HG03039 (cell line): Measurements from ENCODE around the gene ARHGAP10.

ENCODE experiments used
- ATAC-seq: cut with Tn5 transposase; IDR thresholded peaks from one replicate; pipeline ENCODE4 v1.9.1; 2021; ENCODE audit warnings: mild to moderate bottlenecking, moderate library complexity; ENCODE audit not compliant: unreplicated experiment

Gene ARHGAP10

DNA sequence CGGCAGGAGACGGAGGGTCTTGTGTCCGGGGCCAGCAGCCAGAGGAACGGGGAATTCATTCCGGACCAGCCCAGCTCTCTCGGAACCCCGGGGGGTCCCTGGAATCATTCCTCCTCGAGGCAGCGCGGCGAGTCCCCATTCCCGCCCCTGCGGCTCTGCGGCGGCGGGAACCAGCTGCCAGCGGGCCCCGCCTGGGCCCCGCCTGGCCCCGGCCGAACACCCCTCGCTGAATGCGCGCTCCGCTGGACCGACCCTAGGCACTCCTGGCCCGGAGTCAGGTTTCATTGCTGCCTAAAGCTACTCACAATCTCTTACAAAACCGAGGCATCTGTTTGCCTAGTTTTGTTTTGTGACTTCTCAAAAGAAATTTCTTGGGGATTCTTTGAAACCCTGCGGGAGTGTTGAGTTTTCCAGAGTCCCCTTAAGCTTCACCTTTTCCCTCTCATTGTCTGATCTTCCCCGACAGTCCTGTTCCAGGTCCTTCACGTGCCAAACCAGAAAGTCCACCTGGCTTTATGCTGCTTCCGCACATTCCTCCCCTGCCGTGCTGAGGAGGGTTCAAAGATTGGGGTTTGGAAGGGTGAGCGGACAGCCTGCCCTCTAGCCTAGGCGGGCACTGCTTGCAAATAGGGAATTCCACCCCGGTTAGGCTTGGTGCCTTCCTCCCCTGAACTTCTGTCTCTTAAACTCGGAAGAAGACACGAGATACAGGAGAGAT, 789 bp downstream of the ARHGAP10 start:
- peak; percentile 9 for ATAC-seq

DNA sequence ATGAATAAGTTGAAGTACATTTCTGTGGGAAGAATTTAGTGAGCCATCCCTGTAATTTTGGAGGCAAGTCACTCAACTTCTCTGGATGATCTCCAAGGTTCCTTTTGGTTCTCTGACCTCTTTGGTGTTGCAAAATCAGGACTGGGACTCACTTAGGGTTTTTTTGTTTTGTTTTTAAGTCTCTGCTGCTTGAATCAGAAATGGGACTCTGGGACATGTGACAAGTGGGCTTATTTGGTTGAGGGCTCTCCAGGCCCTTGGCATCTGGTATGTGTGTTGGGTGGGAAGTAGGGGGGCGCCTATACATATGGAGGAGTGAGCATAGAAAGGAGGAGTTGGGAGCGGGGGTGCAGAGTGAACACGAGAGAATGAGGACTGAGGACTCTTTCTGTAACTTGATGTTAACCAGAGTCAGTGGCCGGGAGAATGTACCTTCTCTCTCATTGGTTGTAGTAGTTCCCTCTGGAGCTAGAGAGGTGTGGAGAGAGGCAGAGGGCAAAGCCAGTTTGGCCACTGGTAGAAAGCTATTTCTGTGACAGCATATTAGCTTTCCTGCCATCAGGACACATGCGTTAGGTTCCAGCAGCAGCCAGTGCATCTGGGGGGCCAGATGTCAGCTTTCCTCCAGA, 1.9 kb downstream of the ARHGAP10 start:
- no peak for ATAC-seq

DNA sequence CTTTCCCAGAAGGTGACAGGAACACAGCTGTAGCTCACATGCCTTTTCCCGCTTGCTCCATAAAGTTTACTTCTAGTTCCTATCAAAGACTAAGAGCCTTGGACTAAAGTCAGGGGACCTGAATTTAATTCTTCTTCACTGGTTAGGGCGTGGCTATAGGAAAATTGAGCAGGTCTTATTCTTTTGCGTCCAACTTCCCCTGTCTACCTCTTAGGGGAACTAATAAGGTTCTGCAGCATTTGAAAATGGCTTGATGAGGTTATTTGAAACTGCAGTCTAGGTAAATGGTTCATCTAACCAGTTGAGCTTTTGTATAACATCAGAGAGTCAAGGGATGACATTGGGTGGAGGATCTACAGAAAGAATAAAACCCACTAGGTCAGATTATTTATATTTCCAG, 2.6 kb downstream of the ARHGAP10 start:
- ATAC-seq: no peak

DNA sequence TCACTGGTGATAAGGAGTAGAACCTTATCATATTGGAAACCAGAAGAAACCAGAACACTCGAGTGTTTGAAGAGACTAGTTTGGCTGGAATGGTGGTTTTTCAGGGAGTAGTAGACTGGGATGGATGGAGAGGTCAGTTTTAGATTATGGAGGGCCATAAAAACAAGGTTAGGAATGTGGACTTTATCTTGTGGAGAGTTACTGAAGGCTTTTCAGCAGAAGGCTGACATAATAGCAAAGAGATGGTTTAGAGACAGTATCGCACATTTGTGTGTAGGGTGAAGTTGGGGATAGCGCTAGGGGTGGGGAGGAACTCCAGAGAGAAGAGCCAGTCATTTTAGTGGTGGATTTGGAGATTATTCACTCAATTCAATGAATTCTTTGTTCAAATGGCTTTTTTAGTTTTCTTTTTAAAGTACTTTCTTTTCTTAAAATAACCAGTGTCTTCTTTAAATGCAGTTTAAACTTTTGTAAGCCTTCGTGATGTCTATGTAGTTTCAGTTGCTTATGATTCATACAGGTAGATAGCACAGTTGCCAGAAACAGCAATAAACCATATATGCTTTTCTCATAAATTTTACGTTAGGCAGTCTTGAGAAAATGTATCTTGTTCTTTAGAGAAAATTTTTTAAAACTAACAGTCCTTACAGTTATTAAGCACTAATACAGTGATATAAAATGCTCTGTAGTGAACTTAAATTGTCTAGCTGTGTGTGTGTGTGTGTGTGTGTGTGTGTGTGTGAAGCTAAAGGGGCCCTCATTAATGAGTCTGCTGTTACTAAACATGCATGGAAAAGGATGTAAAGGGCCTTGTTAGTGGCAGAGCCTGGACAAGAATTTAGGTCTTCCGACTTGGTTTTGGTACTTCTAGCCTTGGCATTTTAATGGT, 3.8 kb downstream of the ARHGAP10 start:
- no peak for ATAC-seq

DNA sequence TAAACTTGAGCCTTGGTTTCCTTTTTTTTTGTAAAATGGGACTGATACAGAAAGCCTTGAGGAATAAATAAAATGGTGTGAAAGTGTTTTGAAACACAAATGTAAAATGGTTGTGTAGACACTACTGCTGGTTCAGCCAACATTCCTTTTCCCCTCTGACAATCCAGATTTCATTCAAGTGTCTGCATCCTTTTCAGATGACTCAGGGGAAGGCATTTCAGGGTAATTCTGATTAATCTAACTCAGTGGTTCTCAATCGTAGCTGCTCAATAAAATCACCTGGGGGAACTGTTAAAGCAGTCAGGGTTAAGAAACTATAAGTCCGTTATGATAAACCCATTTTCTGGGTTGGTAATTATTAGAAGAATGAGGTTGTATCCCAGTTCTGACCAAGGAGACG, 4.6 kb downstream of the ARHGAP10 start:
- ATAC-seq: no peak

DNA sequence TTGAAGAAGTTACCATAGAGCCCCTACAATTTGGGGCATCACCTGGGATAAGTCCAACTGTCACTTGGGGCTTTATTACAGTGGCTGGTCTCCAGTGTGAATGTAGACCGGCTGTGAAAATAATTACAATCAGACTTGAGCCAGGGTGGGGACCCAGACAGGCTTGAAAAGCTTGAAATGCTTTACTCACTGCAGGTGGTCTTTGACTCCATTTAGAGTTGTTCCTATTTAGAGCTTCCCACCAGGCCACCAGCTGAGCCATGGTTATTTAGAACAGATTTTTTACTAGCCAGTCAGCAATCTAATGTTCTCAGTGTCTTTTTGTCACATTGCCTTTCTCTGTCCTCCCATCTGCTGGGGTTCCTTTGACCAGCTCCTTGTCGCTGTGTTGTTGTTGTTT, 5.7 kb downstream of the ARHGAP10 start:
- ATAC-seq: no peak

DNA sequence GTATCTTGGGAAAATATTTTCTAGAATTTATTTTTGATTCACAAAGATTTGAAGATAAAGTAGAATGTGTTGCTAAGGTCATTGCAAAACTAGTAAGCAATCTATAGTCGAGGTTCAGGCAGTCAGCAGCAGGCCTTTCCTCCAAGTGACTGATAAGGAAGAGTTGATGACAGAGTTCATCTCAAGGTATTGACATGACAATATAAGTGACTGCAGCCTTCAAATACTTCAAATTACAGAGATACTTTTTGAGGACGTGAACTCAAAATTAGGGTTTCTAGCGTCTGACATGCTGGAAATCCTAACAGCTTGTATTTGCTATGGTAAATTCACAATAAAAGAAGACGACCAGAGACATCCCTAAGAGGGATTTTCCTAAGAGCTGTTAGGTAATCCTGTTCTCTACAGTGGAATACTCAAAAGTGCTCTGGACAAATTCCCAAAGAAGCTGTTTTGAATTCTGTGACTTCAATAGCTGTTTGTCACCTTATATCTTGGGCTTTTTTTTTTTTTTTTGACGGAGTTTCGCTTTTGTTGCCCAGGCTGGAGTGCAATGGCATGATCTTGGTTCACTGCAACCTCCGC, 7.4 kb downstream of the ARHGAP10 start:
- ATAC-seq: no peak

DNA sequence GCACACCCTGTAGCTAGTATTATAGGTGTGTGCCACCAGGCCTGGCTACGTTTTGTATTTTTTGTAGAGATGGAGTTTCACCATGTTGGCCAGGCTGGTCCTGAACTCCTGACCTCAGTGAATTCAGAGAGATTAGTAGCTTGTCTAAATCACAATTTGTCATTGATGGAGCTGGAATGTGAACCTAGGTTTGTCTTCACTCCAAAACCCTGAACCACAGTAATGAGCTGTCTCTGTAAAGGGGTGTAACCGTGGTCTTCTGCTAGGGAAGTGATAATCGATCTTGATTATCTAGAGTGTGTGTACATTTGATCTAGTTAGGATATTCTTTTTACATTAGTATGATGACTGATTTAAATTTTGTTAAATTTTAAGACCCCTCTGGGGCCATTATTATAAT, 8.3 kb downstream of the ARHGAP10 start:
- ATAC-seq: no peak

DNA sequence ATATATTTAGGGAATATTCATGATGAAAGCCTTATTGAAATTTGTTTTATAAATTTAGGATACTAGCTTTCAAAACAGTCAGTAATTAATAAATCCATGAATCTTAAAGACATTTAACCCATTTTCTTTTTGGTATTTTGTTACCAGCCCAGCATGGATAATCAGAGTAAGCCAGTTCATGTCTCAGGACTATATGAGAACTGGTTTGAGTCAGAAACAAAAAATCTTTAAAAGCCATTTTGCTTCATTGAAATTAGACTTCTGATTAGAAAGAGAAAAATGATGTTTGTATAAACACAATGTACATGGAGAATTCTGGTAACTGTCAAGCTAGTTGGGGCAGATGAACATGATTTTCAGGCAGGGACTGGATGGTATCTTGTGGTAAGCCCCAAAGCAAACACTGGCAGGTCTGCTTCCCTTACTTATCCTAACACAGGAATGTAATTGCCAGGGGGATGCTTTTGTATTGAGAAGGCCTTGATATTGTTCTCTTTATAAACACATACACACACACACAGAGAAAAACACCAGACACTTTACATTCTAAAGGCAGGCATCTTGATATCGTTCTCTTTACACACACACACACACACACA, 9.4 kb downstream of the ARHGAP10 start:
- no peak for ATAC-seq

DNA sequence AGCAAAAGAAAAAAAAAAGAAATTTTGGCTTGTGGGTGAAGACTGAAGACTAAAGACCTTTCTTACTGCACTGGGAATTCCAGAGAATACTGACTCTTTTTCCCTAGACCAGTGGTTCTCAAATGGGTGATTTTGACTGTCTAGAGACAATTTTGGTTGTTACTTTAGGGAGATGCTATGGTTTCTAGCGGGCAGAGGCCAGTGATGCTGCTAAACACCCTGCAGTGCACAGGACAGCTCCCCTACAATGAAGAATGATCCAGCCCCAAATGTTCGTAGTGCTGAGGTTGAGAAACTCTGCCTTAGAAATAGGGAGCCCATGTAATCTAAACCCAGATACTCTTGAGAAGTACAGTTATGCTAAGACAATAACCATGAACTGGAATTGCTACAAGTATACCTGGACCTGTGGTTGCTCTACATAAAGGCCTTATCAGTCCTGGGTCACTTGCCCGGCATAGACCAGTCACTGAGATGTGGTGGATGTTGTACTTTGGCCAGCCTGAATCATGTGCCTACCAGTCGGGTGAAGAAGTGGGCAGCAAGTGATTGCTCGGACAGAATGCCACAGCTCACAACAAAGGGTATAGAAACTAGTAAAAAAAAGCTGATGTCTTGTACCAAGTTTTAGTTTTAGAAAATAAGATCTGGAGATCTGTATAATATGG, 16.0 kb downstream of the ARHGAP10 start:
- no peak for ATAC-seq

DNA sequence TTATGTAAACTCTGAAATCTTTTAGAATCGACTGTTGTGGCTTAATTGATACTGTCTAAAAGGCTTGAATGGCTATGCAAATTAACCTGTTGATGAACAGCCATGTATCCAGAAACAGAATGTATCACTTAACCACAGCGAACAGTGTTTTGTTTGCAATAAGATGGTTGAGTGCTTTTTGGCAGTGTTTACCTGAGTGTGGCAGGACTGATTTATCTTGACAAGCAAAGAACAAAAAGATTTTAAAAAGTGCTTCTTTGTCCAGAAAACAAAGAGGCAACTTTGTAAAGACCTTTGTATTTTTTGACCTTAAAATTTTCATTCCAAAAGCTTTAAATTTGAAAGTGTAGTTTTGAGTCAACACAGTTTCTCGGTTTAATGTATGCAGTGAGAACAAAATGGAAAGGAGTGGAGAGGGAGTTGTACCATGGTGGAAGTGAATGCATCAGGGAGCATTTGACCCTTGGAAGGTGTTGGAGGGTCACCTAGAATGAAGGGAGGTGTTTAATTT, 18.0 kb downstream of the ARHGAP10 start:
- peak; percentile 89 for ATAC-seq

DNA sequence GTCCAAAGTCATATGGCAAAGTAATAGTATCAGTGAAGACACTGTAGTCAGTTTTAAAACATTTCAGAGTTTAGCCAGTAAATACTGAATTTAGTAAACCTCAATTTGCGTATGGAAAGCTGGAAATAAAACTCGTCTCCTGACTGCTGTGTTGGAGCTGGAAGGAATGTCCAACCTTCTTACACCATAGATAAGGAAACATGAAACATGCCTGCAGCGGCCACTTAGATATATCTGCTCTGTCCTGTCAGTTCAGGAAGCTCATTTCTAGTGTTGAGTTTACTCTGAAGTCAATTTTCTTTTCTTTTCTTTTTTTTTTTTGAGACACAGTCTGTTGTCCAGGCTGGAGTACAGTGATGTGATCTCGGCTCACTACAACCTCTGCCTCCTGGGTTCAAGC, 21.2 kb downstream of the ARHGAP10 start:
- no peak for ATAC-seq

DNA sequence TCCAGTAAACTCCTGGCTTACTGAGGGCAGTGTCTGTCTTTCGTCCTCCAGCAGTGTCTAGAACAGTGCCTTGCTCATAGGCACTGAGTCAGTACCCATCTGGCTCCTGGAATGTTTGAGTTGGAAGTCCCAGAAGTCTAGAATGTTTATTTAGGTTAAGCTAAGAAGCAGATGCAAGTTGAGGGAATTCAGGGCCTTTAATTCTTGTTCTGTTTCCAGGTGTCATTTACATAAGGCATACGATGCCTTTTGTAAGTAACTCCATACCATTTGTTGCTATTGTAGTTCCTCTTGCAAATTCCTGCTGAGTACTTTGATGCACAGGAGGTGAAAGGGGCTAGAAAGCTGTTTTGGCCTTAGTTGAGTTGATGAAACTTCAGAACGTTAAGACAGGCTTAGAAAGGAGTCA, 22.2 kb downstream of the ARHGAP10 start:
- no peak for ATAC-seq

DNA sequence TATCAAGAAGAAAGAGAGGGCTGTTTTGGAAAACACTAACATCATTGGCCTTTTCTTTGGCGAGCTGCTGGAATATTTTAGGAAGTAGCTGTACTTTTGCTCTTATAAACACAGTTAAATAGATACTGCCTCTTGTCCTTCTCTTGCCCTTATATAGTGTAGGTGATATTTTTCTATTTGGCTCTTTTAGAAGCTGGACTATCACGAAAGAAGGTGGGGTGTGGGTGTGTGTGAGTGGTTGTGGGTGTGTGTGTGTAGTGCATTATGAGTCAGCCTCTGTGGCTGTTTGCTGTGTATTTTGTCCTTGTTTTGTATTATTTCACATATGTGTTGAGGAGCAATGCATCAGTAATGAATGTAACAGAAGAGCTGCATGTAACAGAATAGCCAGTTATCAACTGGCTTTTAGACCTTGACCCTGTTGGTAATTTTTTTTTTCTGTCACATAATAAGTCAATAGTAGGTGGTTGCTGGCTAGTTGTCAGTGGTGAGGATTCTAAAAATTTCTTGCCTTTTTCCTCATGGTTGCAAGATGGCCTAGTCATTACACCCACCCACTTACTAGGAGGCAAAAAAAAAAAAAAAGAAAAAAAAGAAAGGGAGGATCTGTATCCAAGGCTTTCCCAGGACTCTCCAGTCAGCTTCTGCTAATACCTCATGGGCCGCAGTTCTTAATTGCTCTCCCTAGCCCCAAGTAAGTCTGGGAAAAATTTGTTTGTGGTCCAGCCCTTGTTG, 23.8 kb downstream of the ARHGAP10 start:
- no peak for ATAC-seq

DNA sequence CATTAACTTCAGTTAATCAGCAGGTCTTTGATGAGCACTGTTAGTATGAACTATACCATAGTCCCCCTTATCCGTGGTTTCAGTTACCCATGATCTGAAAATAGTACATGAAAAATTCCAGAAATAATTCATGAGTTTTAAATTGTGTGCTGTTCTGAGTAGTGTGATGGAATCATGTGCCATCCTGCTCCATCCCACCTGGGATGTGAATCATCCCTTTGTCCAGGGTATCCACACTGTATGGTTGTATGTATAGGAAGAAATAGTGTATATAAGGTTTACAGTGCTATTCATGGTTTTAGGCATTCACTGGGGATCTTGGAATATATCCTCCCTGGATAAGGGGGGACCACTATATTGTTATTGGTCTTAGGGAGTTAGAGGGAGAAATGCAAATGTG, 24.5 kb downstream of the ARHGAP10 start:
- no peak for ATAC-seq

DNA sequence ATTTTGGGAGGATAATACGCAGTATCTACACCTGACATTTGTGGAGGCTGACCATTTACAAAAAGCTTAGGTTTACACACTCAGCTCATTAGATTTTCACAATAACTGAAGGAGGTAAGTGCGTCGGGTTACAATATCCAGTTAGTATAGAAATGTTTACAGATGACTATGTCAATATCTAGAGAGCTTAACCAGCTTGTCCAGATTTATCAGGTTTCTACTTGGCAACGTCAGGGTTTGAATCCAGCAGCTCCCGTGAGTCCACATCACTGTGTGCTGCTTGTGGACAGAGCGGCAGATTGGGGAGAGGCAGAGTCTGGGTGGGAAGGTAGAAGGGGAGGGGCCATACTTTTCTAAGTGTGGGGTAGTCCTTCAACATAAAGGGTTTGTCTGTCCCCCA, 28.3 kb downstream of the ARHGAP10 start:
- no peak for ATAC-seq

DNA sequence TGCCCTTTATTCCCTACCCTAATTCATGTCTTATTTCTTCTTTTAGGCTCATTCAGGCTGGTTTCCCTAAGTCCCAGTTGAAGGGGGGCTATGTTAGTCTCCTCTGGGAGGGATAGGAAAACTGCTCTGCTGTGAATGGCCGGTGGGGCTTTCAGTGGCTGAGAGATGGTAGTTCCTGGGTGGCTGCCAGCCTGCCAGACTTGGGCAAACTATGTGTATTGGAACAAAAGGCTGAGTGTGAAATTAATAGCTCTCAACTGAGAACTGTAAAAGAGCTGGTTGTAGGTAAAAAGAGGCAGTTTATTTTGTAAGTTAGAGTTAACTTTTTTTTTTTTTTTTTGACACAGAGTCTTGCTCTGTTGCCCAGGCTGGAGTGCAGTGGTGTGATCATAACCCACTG, 28.8 kb downstream of the ARHGAP10 start:
- no peak for ATAC-seq

DNA sequence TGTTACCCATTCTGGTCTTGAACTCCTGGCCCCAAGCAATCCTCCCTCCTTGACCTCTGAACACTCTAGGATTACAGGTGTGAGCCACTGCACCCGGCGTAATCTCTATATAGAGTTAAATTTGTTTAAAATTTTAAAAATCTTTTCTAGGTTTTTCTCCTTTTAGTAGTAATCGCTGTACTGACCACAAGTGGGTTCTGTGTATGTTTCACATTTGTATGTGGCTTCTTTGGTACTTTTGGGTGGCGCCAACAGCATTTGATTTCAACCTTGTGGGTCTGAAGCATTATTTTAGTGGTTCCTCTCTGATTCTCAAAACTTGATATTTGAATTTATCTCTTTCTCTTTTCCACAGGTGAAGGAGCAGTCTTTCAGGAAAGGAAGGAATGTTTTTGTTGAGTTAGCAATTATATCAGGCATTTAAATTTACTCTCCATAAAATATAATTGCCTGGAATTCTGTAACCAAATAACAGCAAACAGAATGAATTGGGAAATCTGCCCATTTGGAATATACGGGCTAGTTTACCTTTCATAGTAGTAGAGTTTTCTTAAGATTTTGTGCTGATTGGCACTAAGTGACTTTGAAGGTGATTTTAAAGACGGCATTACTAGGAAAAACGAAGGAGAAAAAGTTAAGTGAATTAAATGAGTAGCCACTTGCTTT, 29.5 kb downstream of the ARHGAP10 start:
- ATAC-seq: no peak

DNA sequence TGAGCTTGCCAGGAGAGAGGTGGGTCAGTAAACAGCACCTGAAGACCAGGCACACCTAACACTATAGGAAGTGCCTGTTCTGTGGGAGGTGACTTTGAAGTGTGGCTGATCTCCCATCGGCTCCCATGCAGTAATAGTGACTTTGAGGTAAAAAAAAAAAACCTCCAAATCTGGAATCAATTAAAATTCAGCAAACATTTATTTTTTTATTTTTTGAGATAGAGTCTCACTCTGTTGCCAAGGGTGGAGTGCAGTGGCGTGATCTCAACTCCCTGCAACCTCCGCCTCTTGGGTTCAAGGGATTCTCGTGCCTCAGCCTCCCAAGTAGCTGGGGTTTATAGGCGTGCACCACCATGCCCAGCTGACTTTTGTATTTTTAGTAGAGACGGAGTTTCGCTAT, 32.4 kb downstream of the ARHGAP10 start:
- no peak for ATAC-seq
